ENCODE measurements around the gene SGIP1. TPM values are rescaled to one million over a fixed set of nuclear protein-coding genes. Genes with fewer than 3 reads are reported as not detected.

Gene SGIP1
- total and polyA plus RNA-seq, 8 donors = 6.8 to 16.6 (median 8.6) TPM

GRCh38 chr1:66563941-66564630 is 30.1 kb downstream of the SGIP1 start:
- Histone ChIP-seq H3K27me3 (no peaks in the 10 kb centered on the region), H3K36me3 (no peaks in the 10 kb centered on the region), H3K4me3 (no peak overlapping the region), H3K4me1 (peaks cover 0 to 18% of the 10 kb centered on the region in 2 donors), H3K27ac (peak overlapping the region; percentile 43 to 85), H3K9me3 (no peaks in the 10 kb centered on the region)
- intact Hi-C loops (cut with DNase I) = no loop called here
- peak; percentile 78 for ATAC-seq
- peak in 2 of 4 donors; percentile 75 to 83 for DNase-seq
- TF ChIP-seq, protein P1, sequence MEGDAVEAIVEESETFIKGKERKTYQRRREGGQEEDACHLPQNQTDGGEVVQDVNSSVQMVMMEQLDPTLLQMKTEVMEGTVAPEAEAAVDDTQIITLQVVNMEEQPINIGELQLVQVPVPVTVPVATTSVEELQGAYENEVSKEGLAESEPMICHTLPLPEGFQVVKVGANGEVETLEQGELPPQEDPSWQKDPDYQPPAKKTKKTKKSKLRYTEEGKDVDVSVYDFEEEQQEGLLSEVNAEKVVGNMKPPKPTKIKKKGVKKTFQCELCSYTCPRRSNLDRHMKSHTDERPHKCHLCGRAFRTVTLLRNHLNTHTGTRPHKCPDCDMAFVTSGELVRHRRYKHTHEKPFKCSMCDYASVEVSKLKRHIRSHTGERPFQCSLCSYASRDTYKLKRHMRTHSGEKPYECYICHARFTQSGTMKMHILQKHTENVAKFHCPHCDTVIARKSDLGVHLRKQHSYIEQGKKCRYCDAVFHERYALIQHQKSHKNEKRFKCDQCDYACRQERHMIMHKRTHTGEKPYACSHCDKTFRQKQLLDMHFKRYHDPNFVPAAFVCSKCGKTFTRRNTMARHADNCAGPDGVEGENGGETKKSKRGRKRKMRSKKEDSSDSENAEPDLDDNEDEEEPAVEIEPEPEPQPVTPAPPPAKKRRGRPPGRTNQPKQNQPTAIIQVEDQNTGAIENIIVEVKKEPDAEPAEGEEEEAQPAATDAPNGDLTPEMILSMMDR (IDR thresholded peaks at IDR 0.05) = no peak

DNA sequence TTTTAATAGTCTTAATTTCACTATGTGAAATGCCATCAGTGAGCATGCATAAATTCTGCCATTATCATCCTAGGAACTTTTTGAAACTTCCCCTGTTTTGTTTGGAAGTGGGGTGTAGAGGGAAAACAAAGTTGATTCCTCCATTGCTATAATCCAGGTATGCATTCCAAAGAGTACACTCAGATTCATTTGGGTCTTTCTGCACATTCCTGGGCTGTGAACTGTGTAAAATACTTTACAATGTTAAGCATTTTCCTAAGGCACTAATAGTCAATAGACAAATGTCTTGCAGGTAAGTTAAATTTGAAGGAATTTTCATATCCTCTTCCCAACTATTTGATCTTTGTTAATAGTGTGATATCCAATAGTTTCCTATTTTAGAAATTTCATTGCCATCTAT is 36.2 kb downstream of the SGIP1 start:
- DNase-seq = no peak

GRCh38 chr1:66571789-66572188 is 37.8 kb downstream of the SGIP1 start:
- intact Hi-C loops (cut with DNase I) = no loop called here
- ATAC-seq = no peak
- no peaks in the 10 kb centered on the region for H3K4me1 ChIP-seq

More for the DNA sequence above, 36.2 kb downstream of the SGIP1 start:
- intact Hi-C loops (cut with DNase I) = no loop called here
- TF ChIP-seq, protein P1 (IDR thresholded peaks at IDR 0.05) = no peak
- H3K9me3 ChIP-seq = no peaks in the 10 kb centered on the region
- H3K4me3 ChIP-seq = no peak overlapping the region
- no peaks in the 10 kb centered on the region for H3K27me3 ChIP-seq
- no peaks in the 10 kb centered on the region for H3K36me3 ChIP-seq
- ATAC-seq = no peak
- H3K4me1 ChIP-seq = no peaks in the 10 kb centered on the region
- no peak overlapping the region for H3K27ac ChIP-seq

DNA sequence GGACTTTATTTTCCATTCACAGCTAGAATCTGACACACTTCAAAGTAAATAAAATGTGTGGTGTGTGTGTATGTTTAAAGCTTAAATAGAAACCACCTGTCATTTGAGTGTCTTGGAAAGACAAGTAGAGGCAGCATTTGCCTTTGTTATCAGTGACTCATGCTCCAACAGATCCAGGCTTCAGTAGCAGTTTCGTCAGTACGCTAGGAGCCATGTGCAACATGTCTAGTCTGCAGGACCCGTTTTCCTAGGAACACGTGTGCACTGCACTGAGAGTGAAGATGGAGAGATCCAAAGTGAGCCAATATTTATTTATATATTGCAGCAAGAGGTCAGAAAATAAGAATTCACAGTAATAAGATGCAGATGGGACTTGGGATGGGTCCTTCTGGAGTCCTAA is 41.8 kb downstream of the SGIP1 start:
- DNase-seq = peak in 1 of 4 donors; percentile 52
- Histone ChIP-seq H3K36me3 (no peaks in the 10 kb centered on the region), H3K4me1 (no peaks in the 10 kb centered on the region), H3K27ac (no peak overlapping the region), H3K4me3 (no peak overlapping the region), H3K27me3 (no peaks in the 10 kb centered on the region), H3K9me3 (no peaks in the 10 kb centered on the region)
- peak; percentile 50 for ATAC-seq
- intact Hi-C loops (cut with DNase I) = no loop called here
- TF ChIP-seq, protein P1 (IDR thresholded peaks at IDR 0.05) = no peak

More at GRCh38 chr1:66571789-66572188, 37.8 kb downstream of the SGIP1 start:
- H3K27me3 ChIP-seq = no peaks in the 10 kb centered on the region
- H3K9me3 ChIP-seq = no peaks in the 10 kb centered on the region
- no peak overlapping the region for H3K4me3 ChIP-seq
- no peak overlapping the region for H3K27ac ChIP-seq
- TF ChIP-seq, protein P1 (IDR thresholded peaks at IDR 0.05) = no peak
- DNase-seq = no peak
- H3K36me3 ChIP-seq = no peaks in the 10 kb centered on the region

DNA sequence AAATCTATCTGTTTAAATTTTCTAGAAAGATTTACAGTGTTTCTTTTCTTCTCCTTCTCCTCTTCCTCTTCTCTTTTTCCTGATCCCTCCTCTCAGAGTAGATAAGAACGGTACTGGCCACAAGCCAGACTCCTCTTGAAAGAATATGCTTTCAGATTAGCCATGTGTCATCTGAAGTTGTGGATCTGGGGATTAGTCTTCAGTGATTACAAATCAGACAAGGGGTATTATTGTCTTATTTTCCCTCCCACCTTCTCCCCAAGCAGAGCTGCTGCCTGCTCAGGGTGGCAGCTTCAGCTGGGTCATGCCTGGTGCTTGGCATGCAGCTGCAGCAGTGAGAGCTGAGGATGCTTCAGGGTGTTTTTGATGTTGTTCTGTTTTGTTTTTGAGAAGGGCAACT is 42.7 kb downstream of the SGIP1 start:
- Histone ChIP-seq H3K36me3 (no peaks in the 10 kb centered on the region), H3K9me3 (no peaks in the 10 kb centered on the region), H3K4me1 (no peaks in the 10 kb centered on the region), H3K27ac (no peak overlapping the region), H3K27me3 (no peaks in the 10 kb centered on the region), H3K4me3 (no peak overlapping the region)
- DNase-seq (no peak), ATAC-seq (no peak)
- intact Hi-C loops (cut with DNase I) = no loop called here
- TF ChIP-seq, protein P1 (IDR thresholded peaks at IDR 0.05) = no peak
